ENCODE measurements around the gene ITGB4. TPM values are rescaled to one million over a fixed set of nuclear protein-coding genes. Genes with fewer than 3 reads are reported as not detected.

Gene ITGB4
- total and polyA plus RNA-seq, 2 of the 13 experiments (the other 11 are each of a cell fraction or from before 2014, with no cell fraction given): 6.9 to 14.5 TPM

GRCh38 chr17:75754378-75755204 lies 33.3 kb downstream of the ITGB4 start (continued):
- TF ChIP-seq USF2 (IDR thresholded peaks at IDR 0.05; ENCODE audit: low read depth, low read length) (peak; percentile 54), USF2 (CRISPR knock-in tag; IDR thresholded peaks at IDR 0.05; ENCODE audit: borderline replicate concordance) (peak; percentile 80), CENPBD1 (CRISPR knock-in tag; IDR thresholded peaks at IDR 0.05; ENCODE audit: borderline replicate concordance, low read depth) (no peak), E2F5 (CRISPR knock-in tag; conservative IDR thresholded peaks at IDR 0.05) (no peak), ZNF563 (CRISPR knock-in tag; IDR thresholded peaks at IDR 0.05) (peak; percentile 48; the same call in 1 of the 2 replicates), SAFB2 (CRISPR knock-in tag; IDR thresholded peaks at IDR 0.05; ENCODE audit: borderline replicate concordance, low read depth) (peak; percentile 45; the same call in 1 of the 2 replicates), SUZ12 (IDR thresholded peaks at IDR 0.05; ENCODE audit: low read depth, low read length) (no peak), YY1 (IDR thresholded peaks at IDR 0.05; ENCODE audit: insufficient read depth, insufficient replicate concordance, low read depth, low read length) (peak; percentile 64), ZSCAN30 (CRISPR knock-in tag; IDR thresholded peaks at IDR 0.05) (no peak), ZFP62 (CRISPR knock-in tag; IDR thresholded peaks at IDR 0.05) (no peak), HHEX (CRISPR knock-in tag; IDR thresholded peaks at IDR 0.05) (no peak), ZBTB33 (CRISPR knock-in tag; IDR thresholded peaks at IDR 0.05) (peak; percentile 29; the same call in 1 of the 2 replicates), NFE2L2 (IDR thresholded peaks at IDR 0.05; ENCODE audit: low read length) (no peak), HNF1B (CRISPR knock-in tag; IDR thresholded peaks at IDR 0.05) (no peak; the same call in none of the 2 replicates), ATF6 (CRISPR knock-in tag; conservative IDR thresholded peaks at IDR 0.05) (no peak), FOXM1 (CRISPR knock-in tag; IDR thresholded peaks at IDR 0.05) (peak; percentile 45; the same call in 1 of the 2 replicates), GATA4 (IDR thresholded peaks at IDR 0.05; ENCODE audit: borderline replicate concordance, low read depth) (no peak), ZFP36 (IDR thresholded peaks at IDR 0.05; ENCODE audit: borderline replicate concordance, low read depth, low read length, partially characterized antibody) (no peak), ZMAT5 (CRISPR knock-in tag; IDR thresholded peaks at IDR 0.05; ENCODE audit: borderline replicate concordance, low read depth) (no peak)
